Left ventricle myocardium superior (tissue), 1 donor: Measurements from ENCODE around the gene ARID1A. TPM values are rescaled to one million over a fixed set of nuclear protein-coding genes. Genes with fewer than 3 reads are reported as not detected.
"Not testable (repeated sequence)": the region's sequence is repeated elsewhere in the genome, so short reads cannot be mapped to it uniquely, and the experiment has no call there.

Source experiments
- ATAC-seq: fragments of 200-7000 bp; cut with Tn5 transposase; one replicate; pipeline ENCODE4 v1.9.1; 2020; ENCODE audit warnings: mild to moderate bottlenecking, moderate library complexity
- DNase-seq: peaks from one replicate; pipeline ENCODE4 v3.0.0-alpha.2; 2020
- intact Hi-C: fragments of 100-400 bp; cut with micrococcal nuclease; formaldehyde crosslinking; loops from one replicate; pipeline ENCODE4 v1.11.0; 2022
- long read RNA-seq: library from polyadenylated mRNA; unstranded; transcript quantifications from one replicate; pipeline ENCODE4 v2.0.0, GENCODE V29; 2021
- total RNA-seq: library from RNA; stranded (reverse); fragmentation: NEBNext Ultra II Directional; extraction: Animal tissue kit (Norgen Biotek cat#: 25700); gene quantifications from one replicate; pipeline ENCODE4 v1.2.1, GENCODE V29; 2021
- donor health status: DM: no; HTN: yes; CAD: no; lungs with severe emphysema.

The ARID1A gene
- 31.4 TPM for total RNA-seq
- long read RNA-seq, transcript ARID1A-217 (1 exons, 3,046 nt): major isoform, 6 of 17 reads
- long read RNA-seq, partial matches to known transcripts: 10 of 17 reads
- long read RNA-seq, other reads (novel, unspliced or antisense): 1 of 17 reads

- ATAC-seq (peak; percentile 68), DNase-seq (peak; percentile 97)
- intact Hi-C loops: no loop called here
These were observed at the start of gene ARID1A for GRCh38 chr1:26695356-26696118. Gene ARID1A (plus strand): TSS chr1:26696015. CDS start chr1:26696404, 389 bp downstream.

- intact Hi-C loops: no loop called here
- DNase-seq (no peak), ATAC-seq (no peak)
These were observed 31.0 kb upstream of the ARID1A start for GRCh38 chr1:26664802-26665201.

GRCh38 chr1:26666855-26667254, 29.0 kb upstream of the ARID1A start:
- DNase-seq: no peak
- ATAC-seq: no peak
- intact Hi-C loops: no loop called here

- ATAC-seq, intact Hi-C loops, DNase-seq: not testable (repeated sequence)
These were observed 27.6 kb upstream of the ARID1A start for GRCh38 chr1:26668106-26668786.

- peak; percentile 97 for ATAC-seq
- DNase-seq: peak; percentile 84
- intact Hi-C loops: loop anchor here (10.0 kb wide), 1 partner anchor 117 kb away; no protein-coding TSS in a partner anchor
These were observed 18.3 kb upstream of the ARID1A start for GRCh38 chr1:26677306-26678115.

GRCh38 chr1:26684763-26685508, 10.9 kb upstream of the ARID1A start:
- DNase-seq (no peak), ATAC-seq (no peak)
- intact Hi-C loops: no loop called here

GRCh38 chr1:26686795-26687194, 9.0 kb upstream of the ARID1A start:
- intact Hi-C loops: no loop called here
- ATAC-seq (no peak), DNase-seq (no peak)

- no peak for ATAC-seq
- DNase-seq: no peak
- intact Hi-C loops: no loop called here
These were observed 6.3 kb upstream of the ARID1A start for GRCh38 chr1:26689504-26689903.

GRCh38 chr1:26690157-26690556, 5.7 kb upstream of the ARID1A start:
- DNase-seq (no peak), ATAC-seq (no peak)
- intact Hi-C loops: no loop called here

GRCh38 chr1:26690576-26691031, 5.2 kb upstream of the ARID1A start:
- ATAC-seq: no peak
- DNase-seq: no peak
- intact Hi-C loops: no loop called here

- ATAC-seq: peak; percentile 61
- peak; percentile 85 for DNase-seq
- intact Hi-C loops: loop anchor here (2.0 kb wide), 1 partner anchor 96 kb away; no protein-coding TSS in a partner anchor
These were observed 3.5 kb upstream of the ARID1A start for GRCh38 chr1:26692211-26692792.

GRCh38 chr1:26692793-26693490, 2.9 kb upstream of the ARID1A start:
- ATAC-seq (peak; percentile 69), DNase-seq (peak; percentile 94)
- intact Hi-C loops: loop anchor here (2.0 kb wide), 1 partner anchor 96 kb away; no protein-coding TSS in a partner anchor

- intact Hi-C loops: loop anchor here (2.0 kb wide), 1 partner anchor 95 kb away; no protein-coding TSS in a partner anchor
- ATAC-seq: no peak
- no peak for DNase-seq
These were observed 1.9 kb upstream of the ARID1A start for GRCh38 chr1:26693599-26694572.

- intact Hi-C loops: no loop called here
- DNase-seq (no peak), ATAC-seq (no peak)
These were observed 1.0 kb upstream of the ARID1A start for GRCh38 chr1:26694638-26695355.

GRCh38 chr1:26696119-26696653, 371 bp downstream of the ARID1A start:
- DNase-seq (peak; percentile 58), ATAC-seq (peak; percentile 1)
- intact Hi-C loops: no loop called here
